Thoracic aorta (tissue), 2 donors: ENCODE results near the gene SEC14L3. TPM values are rescaled to one million over a fixed set of nuclear protein-coding genes. Genes with fewer than 3 reads are reported as not detected.

Source experiments
- ATAC-seq: fragments of 150-250 bp; one replicate; pipeline ENCODE4 v1.8.0; 2017; ENCODE audit warnings: low read depth; ENCODE audit not compliant: insufficient number of reproducible peaks, low FRiP score
- DNase-seq: peaks from one replicate; pipeline ENCODE4 v3.0.0-alpha.2; 2020; ENCODE audit warnings: low spot score
- H3K27ac ChIP-seq, 2 donors: fragments of 200-600 bp; sonication (generic); 1 replicate in 1 of 2; 2 replicates in 1 of 2; pipeline ENCODE4 v1.5.1; 2016; ENCODE audit warnings: mild to moderate bottlenecking in 2 of 2, moderate library complexity in 2 of 2
- H3K27me3 ChIP-seq: fragments of 200-600 bp; sonication (generic); replicated peaks from 2 replicates; pipeline ENCODE4 v1.6.0; 2016; ENCODE audit warnings: mild to moderate bottlenecking; ENCODE audit not compliant: insufficient read depth
- H3K36me3 ChIP-seq: fragments of 200-600 bp; sonication (generic); one replicate; pipeline ENCODE4 v1.5.1; 2016
- H3K4me1 ChIP-seq, 2 donors: fragments of 200-600 bp; sonication (generic); 1 replicate in 1 of 2; 2 replicates in 1 of 2; pipeline versions ENCODE4 v1.5.1 to v1.6.0; 2016; ENCODE audit warnings: low read depth in 2 of 2, mild to moderate bottlenecking in 1 of 2; ENCODE audit not compliant: control insufficient read depth in 1 of 2
- H3K4me3 ChIP-seq: fragments of 200-600 bp; sonication (generic); 2 replicates; pipeline ENCODE4 v1.5.1; 2016; ENCODE audit warnings: mild to moderate bottlenecking
- H3K9me3 ChIP-seq: fragments of 200-600 bp; sonication (generic); 2 replicates; pipeline ENCODE4 v1.5.1; 2016
- total RNA-seq, 2 donors: library from RNA; depleted of rRNA; stranded (reverse); fragments of >200 nt; gene quantifications; one replicate each; pipeline versions ENCODE4 v1.1.0 to v1.2.3, GENCODE V29; 2016
- TF ChIP-seq, protein P1 (sequence below): fragments of 200-600 bp; sonication (generic); IDR thresholded peaks from one replicate; pipeline ENCODE4 v1.5.1; 2019; ENCODE audit warnings: antibody characterized with exemption

Gene SEC14L3
- total RNA-seq, 2 donors from 2014 or later, result not detected

DNA sequence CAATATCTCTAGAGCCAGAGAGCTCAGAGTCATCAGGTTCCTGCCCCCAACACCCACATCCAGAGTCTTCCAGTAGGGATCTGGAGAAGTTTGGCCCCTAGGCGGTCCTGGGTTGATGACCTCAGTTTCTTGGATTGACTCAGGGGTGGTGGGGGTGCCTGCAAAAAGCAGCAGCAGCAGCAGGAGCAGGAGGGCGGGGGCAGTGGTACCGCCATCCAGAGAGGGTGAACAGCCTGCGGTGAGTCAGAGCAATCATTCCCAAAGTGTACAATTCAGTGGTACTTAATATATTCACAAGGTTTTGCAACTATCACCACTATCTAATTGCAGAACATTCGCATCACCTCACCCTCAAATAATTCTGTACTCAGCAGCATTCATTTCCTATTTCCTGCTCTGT, 9.9 kb upstream of the SEC14L3 start:
- no peaks in the 10 kb centered on the region for H3K27me3 ChIP-seq
- no peaks in the 10 kb centered on the region for H3K4me1 ChIP-seq
- H3K4me3 ChIP-seq, result no peak overlapping the region
- H3K27ac ChIP-seq, result no peak overlapping the region
- no peak for ATAC-seq
- no peaks in the 10 kb centered on the region for H3K9me3 ChIP-seq
- no peaks in the 10 kb centered on the region for H3K36me3 ChIP-seq
- TF ChIP-seq, protein P1, sequence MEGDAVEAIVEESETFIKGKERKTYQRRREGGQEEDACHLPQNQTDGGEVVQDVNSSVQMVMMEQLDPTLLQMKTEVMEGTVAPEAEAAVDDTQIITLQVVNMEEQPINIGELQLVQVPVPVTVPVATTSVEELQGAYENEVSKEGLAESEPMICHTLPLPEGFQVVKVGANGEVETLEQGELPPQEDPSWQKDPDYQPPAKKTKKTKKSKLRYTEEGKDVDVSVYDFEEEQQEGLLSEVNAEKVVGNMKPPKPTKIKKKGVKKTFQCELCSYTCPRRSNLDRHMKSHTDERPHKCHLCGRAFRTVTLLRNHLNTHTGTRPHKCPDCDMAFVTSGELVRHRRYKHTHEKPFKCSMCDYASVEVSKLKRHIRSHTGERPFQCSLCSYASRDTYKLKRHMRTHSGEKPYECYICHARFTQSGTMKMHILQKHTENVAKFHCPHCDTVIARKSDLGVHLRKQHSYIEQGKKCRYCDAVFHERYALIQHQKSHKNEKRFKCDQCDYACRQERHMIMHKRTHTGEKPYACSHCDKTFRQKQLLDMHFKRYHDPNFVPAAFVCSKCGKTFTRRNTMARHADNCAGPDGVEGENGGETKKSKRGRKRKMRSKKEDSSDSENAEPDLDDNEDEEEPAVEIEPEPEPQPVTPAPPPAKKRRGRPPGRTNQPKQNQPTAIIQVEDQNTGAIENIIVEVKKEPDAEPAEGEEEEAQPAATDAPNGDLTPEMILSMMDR, result no peak
- no peak for DNase-seq

DNA sequence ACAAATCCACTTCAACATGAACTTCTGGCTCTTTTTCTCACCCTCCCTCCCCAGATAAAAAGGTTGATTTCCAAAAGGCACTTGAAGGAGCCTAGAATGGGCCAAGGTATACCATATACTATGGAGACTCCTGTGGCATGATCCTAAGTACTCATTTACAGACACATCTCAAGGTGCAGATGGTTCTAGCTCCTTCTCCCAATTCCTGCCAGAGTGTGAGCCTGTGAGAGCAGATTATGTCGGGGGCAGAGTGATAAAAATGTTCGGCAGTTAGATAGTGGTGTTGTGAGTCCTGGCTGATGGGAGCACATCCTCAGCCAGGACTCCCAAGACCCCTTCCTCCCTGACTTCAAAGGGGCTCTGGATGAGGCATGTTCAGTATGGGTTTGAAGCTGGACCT, 8.2 kb upstream of the SEC14L3 start:
- H3K36me3 ChIP-seq, result no peaks in the 10 kb centered on the region
- ATAC-seq (no peak), DNase-seq (no peak)
- H3K4me1 ChIP-seq, result no peaks in the 10 kb centered on the region
- H3K4me3 ChIP-seq, result no peak overlapping the region
- H3K27ac ChIP-seq, result no peak overlapping the region
- H3K27me3 ChIP-seq, result no peaks in the 10 kb centered on the region
- no peaks in the 10 kb centered on the region for H3K9me3 ChIP-seq
- TF ChIP-seq, protein P1, result no peak

DNA sequence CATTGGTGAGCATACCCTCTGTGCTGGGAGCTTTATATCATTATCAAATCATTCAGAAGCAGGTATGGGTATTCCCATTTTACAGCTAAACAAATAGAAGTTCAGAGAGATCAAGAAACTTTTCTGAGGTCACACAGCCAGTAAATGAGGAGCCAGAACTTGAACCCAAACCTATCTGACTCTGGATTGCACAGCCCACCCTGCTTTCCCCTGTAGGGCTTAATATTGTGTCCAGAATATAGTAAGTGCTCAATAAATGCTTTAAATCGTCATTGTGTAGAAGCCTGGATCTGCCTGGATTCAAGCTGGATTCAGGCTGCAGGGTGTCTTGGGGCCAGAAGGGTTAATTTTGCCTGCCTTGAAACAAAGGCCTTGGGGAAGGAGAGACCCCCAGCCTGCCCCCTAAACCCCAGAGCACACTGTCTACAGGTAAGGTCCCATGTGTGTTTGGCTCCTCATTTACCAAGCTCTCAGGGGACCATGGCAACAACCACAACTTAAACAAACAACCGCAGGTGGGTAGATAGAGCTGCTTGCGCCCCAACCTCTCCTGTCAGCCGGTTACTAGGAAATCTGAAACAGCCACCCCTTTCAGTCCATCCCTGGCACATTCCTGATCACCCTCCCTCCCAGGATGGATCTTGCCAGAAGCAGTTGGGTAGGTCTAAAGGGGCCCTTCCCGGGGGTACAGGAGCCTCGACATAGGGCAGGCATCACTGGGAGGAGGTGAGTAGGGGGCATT, 3.0 kb upstream of the SEC14L3 start:
- DNase-seq, result no peak
- Histone ChIP-seq H3K9me3 (no peaks in the 10 kb centered on the region), H3K36me3 (no peaks in the 10 kb centered on the region), H3K4me1 (no peaks in the 10 kb centered on the region), H3K4me3 (no peak overlapping the region), H3K27ac (no peak overlapping the region), H3K27me3 (no peaks in the 10 kb centered on the region)
- TF ChIP-seq, protein P1, result no peak
- no peak for ATAC-seq

DNA sequence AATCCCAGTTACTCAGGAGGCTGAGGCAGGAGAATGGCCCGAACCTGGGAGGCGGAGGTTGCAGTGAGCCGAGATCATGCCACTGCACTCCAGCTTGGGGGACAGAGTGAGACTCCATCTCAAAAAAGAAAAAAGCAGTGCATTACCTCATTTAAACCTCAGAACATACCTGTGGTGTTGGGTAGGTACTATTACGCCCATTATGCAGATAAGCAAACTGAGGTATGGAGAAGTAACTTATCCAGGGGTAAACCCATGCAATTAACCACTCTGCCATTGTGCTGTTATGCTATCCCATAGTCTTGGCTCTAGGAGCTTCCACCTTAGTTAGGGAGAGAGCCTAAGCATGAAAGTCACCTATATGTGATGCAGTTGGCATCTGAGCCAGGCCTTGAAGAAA, 2.3 kb upstream of the SEC14L3 start:
- DNase-seq, result no peak

DNA sequence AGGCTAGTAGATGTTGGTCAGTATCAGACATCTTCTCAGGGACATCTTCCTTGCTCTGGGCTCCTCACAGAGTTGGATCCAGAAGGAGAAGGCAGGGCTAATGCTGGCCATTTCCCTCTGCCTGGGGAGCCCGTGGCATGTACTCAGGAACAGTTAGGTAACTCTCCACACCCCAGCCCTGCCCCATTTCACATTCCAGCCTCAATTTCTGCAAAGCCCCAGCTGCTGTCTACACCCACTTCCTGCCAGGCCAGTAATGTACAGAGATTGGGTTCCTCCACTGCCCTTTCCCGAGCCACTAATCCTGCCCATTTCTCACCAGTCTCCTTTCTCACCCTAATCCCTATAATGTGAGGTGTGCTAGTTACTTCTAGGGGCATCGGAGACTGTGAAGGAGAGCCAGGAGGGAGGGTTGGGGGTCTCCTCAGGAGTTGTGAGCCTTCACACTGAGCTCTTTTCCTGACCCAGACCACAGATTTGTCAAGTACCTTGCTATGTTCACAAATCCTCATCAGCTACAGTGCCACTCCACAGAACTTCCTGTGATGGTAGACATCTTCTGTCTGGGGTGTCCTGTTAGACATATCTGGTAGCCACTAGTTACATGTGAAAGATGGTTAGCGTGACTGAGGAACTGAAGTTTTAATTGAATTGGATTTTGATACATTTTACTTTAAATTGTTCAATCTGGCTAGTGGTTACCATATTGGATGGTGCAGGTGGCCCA, 1.3 kb upstream of the SEC14L3 start:
- H3K9me3 ChIP-seq, result no peaks in the 10 kb centered on the region
- no peaks in the 10 kb centered on the region for H3K36me3 ChIP-seq
- DNase-seq (no peak), ATAC-seq (no peak)
- TF ChIP-seq, protein P1, result no peak
- H3K27me3 ChIP-seq, result no peaks in the 10 kb centered on the region
- no peak overlapping the region for H3K27ac ChIP-seq
- no peaks in the 10 kb centered on the region for H3K4me1 ChIP-seq
- no peak overlapping the region for H3K4me3 ChIP-seq

More for the DNA sequence above, 2.3 kb upstream of the SEC14L3 start:
- Histone ChIP-seq H3K27ac (no peak overlapping the region), H3K36me3 (no peaks in the 10 kb centered on the region), H3K4me3 (no peak overlapping the region), H3K27me3 (no peaks in the 10 kb centered on the region), H3K4me1 (no peaks in the 10 kb centered on the region), H3K9me3 (no peaks in the 10 kb centered on the region)
- ATAC-seq, result no peak
- TF ChIP-seq, protein P1, result no peak
